NB4 (cell line): ENCODE data around the gene MSI1.

Experiments used
- DNase-seq: peaks from one replicate; pipeline ENCODE4 v3.0.0; 2010; ENCODE audit warnings: low read depth
- H3K4me3 ChIP-seq: one replicate; pipeline ENCODE4 v1.5.1; 2011; ENCODE audit warnings: mild to moderate bottlenecking, low read depth, low read length, moderate library complexity
- CTCF ChIP-seq: IDR thresholded peaks from one replicate; pipeline ENCODE4 v1.5.1; 2012; ENCODE audit warnings: low read depth, low read length
- MYC ChIP-seq: IDR thresholded peaks from 2 replicates; pipeline ENCODE4 v1.6.1; 2011; ENCODE audit warnings: low read depth, low read length
- POLR2A ChIP-seq: IDR thresholded peaks from 2 replicates; pipeline ENCODE4 v1.6.1; 2011; ENCODE audit warnings: mild to moderate bottlenecking; ENCODE audit not compliant: insufficient read length; ENCODE audit errors: extremely low read depth
- TF ChIP-seq, protein P1 (sequence below): IDR thresholded peaks from 2 replicates; pipeline ENCODE4 v1.6.1; 2011; ENCODE audit warnings: low read depth, low read length

Gene MSI1

DNA sequence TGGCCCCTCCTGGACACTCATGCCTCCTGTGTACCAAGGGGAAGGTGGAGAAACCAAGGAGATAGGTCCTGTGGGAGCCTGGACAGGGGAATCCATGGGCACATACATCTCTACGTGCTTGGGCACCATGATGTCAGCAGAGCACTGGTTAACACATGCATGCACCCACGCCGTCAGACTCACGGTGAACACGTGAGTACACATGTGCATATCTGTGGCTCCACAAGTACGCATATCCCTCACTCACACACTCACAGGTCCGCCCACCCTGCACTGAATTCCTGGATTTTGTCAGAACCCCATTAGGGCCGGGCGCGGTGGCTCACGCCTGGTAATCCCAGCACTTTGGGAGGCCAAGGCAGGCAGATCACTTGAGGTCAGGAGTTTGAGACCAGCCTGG is 39.8 kb upstream of the MSI1 start:
- TF ChIP-seq, protein P1, sequence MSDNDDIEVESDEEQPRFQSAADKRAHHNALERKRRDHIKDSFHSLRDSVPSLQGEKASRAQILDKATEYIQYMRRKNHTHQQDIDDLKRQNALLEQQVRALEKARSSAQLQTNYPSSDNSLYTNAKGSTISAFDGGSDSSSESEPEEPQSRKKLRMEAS, result no peak
- TF ChIP-seq MYC (no peak), CTCF (no peak), POLR2A (no peak)
- no peak overlapping the region for H3K4me3 ChIP-seq
- DNase-seq, result no peak

DNA sequence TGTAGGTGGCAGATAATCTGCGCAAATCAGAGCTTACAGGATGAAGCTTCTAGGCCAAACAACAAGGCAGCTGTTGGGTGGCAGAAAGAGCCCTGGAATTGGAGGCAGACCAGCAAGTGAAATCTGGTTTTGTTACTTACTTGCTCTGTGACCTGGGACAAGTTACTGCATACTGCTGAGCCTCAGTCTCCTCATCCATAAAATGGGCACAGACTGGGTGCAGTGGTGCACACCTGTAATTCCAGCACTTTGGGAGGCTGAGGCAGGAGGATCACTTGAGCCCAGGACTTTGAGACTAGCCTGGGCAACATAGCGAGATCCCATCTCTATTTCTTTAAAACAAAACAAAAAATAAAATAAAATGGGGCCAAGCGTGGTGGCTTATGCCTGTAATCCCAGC is 37.6 kb upstream of the MSI1 start:
- no peak for DNase-seq
- no peak for TF ChIP-seq POLR2A
- TF ChIP-seq CTCF, result no peak
- TF ChIP-seq, protein P1, result no peak
- no peak for TF ChIP-seq MYC
- H3K4me3 ChIP-seq, result no peak overlapping the region

- H3K4me3 ChIP-seq, result no peak overlapping the region
- DNase-seq, result no peak
- TF ChIP-seq MYC (no peak), POLR2A (no peak), CTCF (no peak)
- TF ChIP-seq, protein P1, result no peak
Measured at GRCh38 chr12:120406069-120406468, 37.1 kb upstream of the MSI1 start.

GRCh38 chr12:120404271-120404670 is 35.3 kb upstream of the MSI1 start:
- DNase-seq, result no peak
- TF ChIP-seq CTCF (no peak), POLR2A (no peak), MYC (no peak)
- TF ChIP-seq, protein P1, result no peak
- no peak overlapping the region for H3K4me3 ChIP-seq

- TF ChIP-seq, protein P1, result no peak
- TF ChIP-seq CTCF (no peak), POLR2A (no peak), MYC (no peak)
- H3K4me3 ChIP-seq, result no peak overlapping the region
- no peak for DNase-seq
Measured at GRCh38 chr12:120403869-120404268, 34.9 kb upstream of the MSI1 start.

DNA sequence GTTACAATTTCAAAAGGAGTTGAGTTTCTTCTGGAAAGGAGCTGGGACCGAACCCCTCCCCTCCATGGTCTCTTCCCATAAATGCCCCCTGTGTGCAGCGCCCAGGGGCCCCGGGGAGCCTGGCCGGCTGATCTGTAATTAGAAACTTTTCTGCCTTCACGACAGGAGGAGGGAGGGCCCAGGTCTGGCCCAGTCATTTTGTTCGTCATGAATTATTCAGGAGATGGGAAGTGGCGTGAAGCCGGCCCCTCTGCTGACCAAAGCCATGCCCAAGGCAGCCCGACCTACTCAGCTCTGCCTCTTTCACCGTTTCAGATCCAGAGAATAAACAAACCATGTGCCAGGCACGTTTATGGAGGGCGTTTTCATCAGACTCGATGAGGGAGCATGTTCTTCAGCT is 33.3 kb upstream of the MSI1 start:
- TF ChIP-seq, protein P1, result no peak
- no peak for TF ChIP-seq POLR2A
- no peak for TF ChIP-seq CTCF
- no peak for TF ChIP-seq MYC
- H3K4me3 ChIP-seq, result no peak overlapping the region
- DNase-seq, result no peak
